Activated naive CD4-positive, alpha-beta T cell treated with Interleukin-2 at 50 U/mL for 16 hours (primary cell): ENCODE measurements around the gene MBNL1.
"Not testable (repeated sequence)": the region's sequence is repeated elsewhere in the genome, so short reads cannot be mapped to it uniquely, and the experiment has no call there.

ENCODE experiments used
- DNase-seq: peaks from one replicate; pipeline ENCODE4 v3.0.0-alpha.2; 2020

MBNL1 gene

GRCh38 chr3:152355744-152356665 is 87.3 kb downstream of the MBNL1 start:
- DNase-seq = no peak

GRCh38 chr3:152356870-152357276 is 88.1 kb downstream of the MBNL1 start:
- no peak for DNase-seq

GRCh38 chr3:152357587-152357986 is 88.9 kb downstream of the MBNL1 start:
- DNase-seq = no peak

- no peak for DNase-seq
Measured at GRCh38 chr3:152359385-152360248, 90.9 kb downstream of the MBNL1 start.

- no peak for DNase-seq
Measured at GRCh38 chr3:152360302-152360701, 91.6 kb downstream of the MBNL1 start.

GRCh38 chr3:152360966-152361365 is 92.2 kb downstream of the MBNL1 start:
- DNase-seq = no peak

GRCh38 chr3:152362086-152362485 is 93.4 kb downstream of the MBNL1 start:
- DNase-seq = no peak

- no peak for DNase-seq
Measured at GRCh38 chr3:152364237-152364636, 95.5 kb downstream of the MBNL1 start.

GRCh38 chr3:152365126-152365525 is 96.4 kb downstream of the MBNL1 start:
- DNase-seq = no peak

GRCh38 chr3:152365766-152366593 is 97.3 kb downstream of the MBNL1 start:
- DNase-seq = no peak

GRCh38 chr3:152367192-152367591 is 98.5 kb downstream of the MBNL1 start:
- not testable (repeated sequence) for DNase-seq

- not testable (repeated sequence) for DNase-seq
Measured at GRCh38 chr3:152372633-152373032, 103.9 kb downstream of the MBNL1 start.

- no peak for DNase-seq
Measured at GRCh38 chr3:152373379-152373778, 104.7 kb downstream of the MBNL1 start.

GRCh38 chr3:152374262-152374990 is 105.7 kb downstream of the MBNL1 start:
- no peak for DNase-seq

GRCh38 chr3:152375546-152375945 is 106.8 kb downstream of the MBNL1 start:
- no peak for DNase-seq

GRCh38 chr3:152376351-152377183 is 107.8 kb downstream of the MBNL1 start:
- no peak for DNase-seq

- DNase-seq = no peak
Measured at GRCh38 chr3:152377184-152377570, 108.4 kb downstream of the MBNL1 start.

- no peak for DNase-seq
Measured at GRCh38 chr3:152379415-152380042, 110.8 kb downstream of the MBNL1 start.

GRCh38 chr3:152380043-152380442 is 111.3 kb downstream of the MBNL1 start:
- DNase-seq = no peak

- no peak for DNase-seq
Measured at GRCh38 chr3:152381881-152382295, 113.2 kb downstream of the MBNL1 start.
